Stimulated activated naive B cell treated with anti-CD40 and anti-IgM and Interleukin-4, amounts not matched to agents 10 μg/mL and 1 μg/mL and 100 μg/mL, for 72 hours (primary cell): ENCODE measurements around the gene TXNRD1.
A peak's percentile ranks its signal among the peaks of the same experiment; 100 is the strongest.

Experiments used
- ATAC-seq, 2 donors: fragments of 150-1000 bp; cut with Tn5 transposase; replicated peaks; 2 replicates each; pipeline ENCODE4 v1.10.0; 2021; ENCODE audit warnings: moderate library complexity in 1 of 2
- DNase-seq: peaks from one replicate; pipeline ENCODE4 v3.0.0; 2021
- H3K27ac Mint-ChIP-seq: one replicate; pipeline ENCODE4 v1.8.0; 2022; ENCODE audit warnings: mild to moderate bottlenecking, mixed read lengths
- H3K27me3 Mint-ChIP-seq, 2 donors: one replicate each; pipeline ENCODE4 v1.8.0; 2022; ENCODE audit warnings: mixed read lengths in 2 of 2
- H3K36me3 Mint-ChIP-seq, 2 donors: one replicate each; pipeline ENCODE4 v1.8.0; 2022; ENCODE audit warnings: mixed read lengths in 2 of 2, mild to moderate bottlenecking in 1 of 2
- H3K4me1 Mint-ChIP-seq, 2 donors: one replicate each; pipeline ENCODE4 v1.8.0; 2022; ENCODE audit warnings: mixed read lengths in 2 of 2, mild to moderate bottlenecking in 1 of 2
- H3K4me3 Mint-ChIP-seq, 2 donors: one replicate each; pipeline ENCODE4 v1.8.0; 2022; ENCODE audit warnings: mild to moderate bottlenecking in 2 of 2, mixed read lengths in 2 of 2, moderate library complexity in 1 of 2
- H3K9me3 Mint-ChIP-seq, 2 donors: one replicate each; pipeline ENCODE4 v1.8.0; 2022; ENCODE audit warnings: mixed read lengths in 2 of 2, mild to moderate bottlenecking in 1 of 2

Gene TXNRD1

GRCh38 chr12:104304261-104305009 lies 88.9 kb downstream of the TXNRD1 start:
- no peak for ATAC-seq
- Mint-ChIP-seq H3K36me3 (peaks cover 37 to 74% of the 10 kb centered on the region in 2 donors), H3K27ac (peak overlapping the region; percentile 97), H3K4me3 (peak overlapping the region; percentile 94 to 96), H3K9me3 (no peaks in the 10 kb centered on the region), H3K4me1 (peaks cover 37 to 74% of the 10 kb centered on the region in 2 donors), H3K27me3 (no peaks in the 10 kb centered on the region)
- no peak for DNase-seq

GRCh38 chr12:104305349-104305748 lies 89.8 kb downstream of the TXNRD1 start:
- Mint-ChIP-seq H3K9me3 (no peaks in the 10 kb centered on the region), H3K27ac (no peak overlapping the region), H3K36me3 (peaks cover 34 to 72% of the 10 kb centered on the region in 2 donors), H3K4me3 (no peak overlapping the region), H3K27me3 (no peaks in the 10 kb centered on the region), H3K4me1 (peaks cover 35 to 64% of the 10 kb centered on the region in 2 donors)
- no peak for ATAC-seq
- DNase-seq = no peak

GRCh38 chr12:104306376-104306775 lies 90.8 kb downstream of the TXNRD1 start:
- Mint-ChIP-seq H3K4me1 (peaks cover 31 to 56% of the 10 kb centered on the region in 2 donors), H3K4me3 (no peak overlapping the region), H3K27ac (no peak overlapping the region), H3K27me3 (no peaks in the 10 kb centered on the region), H3K36me3 (peaks cover 29 to 67% of the 10 kb centered on the region in 2 donors), H3K9me3 (no peaks in the 10 kb centered on the region)
- DNase-seq (no peak), ATAC-seq (no peak)

- Mint-ChIP-seq H3K27ac (no peak overlapping the region), H3K4me3 (no peak overlapping the region), H3K4me1 (peaks cover 29 to 56% of the 10 kb centered on the region in 2 donors), H3K27me3 (no peaks in the 10 kb centered on the region), H3K36me3 (peaks cover 30 to 63% of the 10 kb centered on the region in 2 donors), H3K9me3 (no peaks in the 10 kb centered on the region)
- DNase-seq (no peak), ATAC-seq (no peak)
These were observed 91.5 kb downstream of the TXNRD1 start for GRCh38 chr12:104306943-104307654.

GRCh38 chr12:104307655-104308000 lies 92.0 kb downstream of the TXNRD1 start:
- H3K36me3 Mint-ChIP-seq = peaks cover 31 to 62% of the 10 kb centered on the region in 2 donors
- no peak overlapping the region for H3K27ac Mint-ChIP-seq
- peaks cover 29 to 55% of the 10 kb centered on the region in 2 donors for H3K4me1 Mint-ChIP-seq

GRCh38 chr12:104309446-104309993 lies 93.9 kb downstream of the TXNRD1 start:
- H3K4me3 Mint-ChIP-seq = no peak overlapping the region
- DNase-seq (no peak), ATAC-seq (no peak)
- H3K36me3 Mint-ChIP-seq = peaks cover 27 to 52% of the 10 kb centered on the region in 2 donors
- H3K4me1 Mint-ChIP-seq = peaks cover 19 to 36% of the 10 kb centered on the region in 2 donors
- H3K9me3 Mint-ChIP-seq = no peaks in the 10 kb centered on the region
- no peak overlapping the region for H3K27ac Mint-ChIP-seq
- H3K27me3 Mint-ChIP-seq = no peaks in the 10 kb centered on the region

More at GRCh38 chr12:104307655-104308000, 92.0 kb downstream of the TXNRD1 start:
- H3K27me3 Mint-ChIP-seq = no peaks in the 10 kb centered on the region
- no peak overlapping the region for H3K4me3 Mint-ChIP-seq
- ATAC-seq = no peak
- no peak for DNase-seq
- no peaks in the 10 kb centered on the region for H3K9me3 Mint-ChIP-seq

- H3K36me3 Mint-ChIP-seq = peaks cover 36 to 52% of the 10 kb centered on the region in 2 donors
- no peak for ATAC-seq
- H3K9me3 Mint-ChIP-seq = no peaks in the 10 kb centered on the region
- no peak overlapping the region for H3K27ac Mint-ChIP-seq
- no peaks in the 10 kb centered on the region for H3K27me3 Mint-ChIP-seq
- peaks cover 14 to 21% of the 10 kb centered on the region in 2 donors for H3K4me1 Mint-ChIP-seq
- no peak overlapping the region for H3K4me3 Mint-ChIP-seq
- no peak for DNase-seq
These were observed 95.4 kb downstream of the TXNRD1 start for GRCh38 chr12:104310751-104311633.

- Mint-ChIP-seq H3K27ac (no peak overlapping the region), H3K4me3 (no peak overlapping the region), H3K36me3 (peaks cover 36 to 42% of the 10 kb centered on the region in 2 donors)
These were observed 96.6 kb downstream of the TXNRD1 start for GRCh38 chr12:104312202-104312601.

GRCh38 chr12:104312654-104313053 lies 97.1 kb downstream of the TXNRD1 start:
- no peak overlapping the region for H3K27ac Mint-ChIP-seq
- DNase-seq = no peak
- H3K36me3 Mint-ChIP-seq = peaks cover 31 to 38% of the 10 kb centered on the region in 2 donors
- no peak for ATAC-seq
- H3K27me3 Mint-ChIP-seq = no peaks in the 10 kb centered on the region
- H3K4me1 Mint-ChIP-seq = peaks cover 5% of the 10 kb centered on the region in 2 donors
- no peaks in the 10 kb centered on the region for H3K9me3 Mint-ChIP-seq
- H3K4me3 Mint-ChIP-seq = no peak overlapping the region

More at GRCh38 chr12:104312202-104312601, 96.6 kb downstream of the TXNRD1 start:
- ATAC-seq (no peak), DNase-seq (no peak)
- no peaks in the 10 kb centered on the region for H3K9me3 Mint-ChIP-seq
- no peaks in the 10 kb centered on the region for H3K27me3 Mint-ChIP-seq
- H3K4me1 Mint-ChIP-seq = peaks cover 9 to 10% of the 10 kb centered on the region in 2 donors

GRCh38 chr12:104313568-104314241 lies 98.1 kb downstream of the TXNRD1 start:
- Mint-ChIP-seq H3K36me3 (peaks cover 33 to 39% of the 10 kb centered on the region in 2 donors), H3K4me1 (peaks cover 0 to 3% of the 10 kb centered on the region in 2 donors), H3K9me3 (no peaks in the 10 kb centered on the region), H3K4me3 (no peak overlapping the region), H3K27ac (peak overlapping the region; percentile 86), H3K27me3 (no peaks in the 10 kb centered on the region)
- ATAC-seq (no peak), DNase-seq (no peak)

GRCh38 chr12:104314242-104314614 lies 98.6 kb downstream of the TXNRD1 start:
- no peak overlapping the region for H3K27ac Mint-ChIP-seq
- DNase-seq (no peak), ATAC-seq (no peak)
- no peak overlapping the region for H3K4me3 Mint-ChIP-seq
- peaks cover 0 to 3% of the 10 kb centered on the region in 2 donors for H3K4me1 Mint-ChIP-seq
- peaks cover 31 to 37% of the 10 kb centered on the region in 2 donors for H3K36me3 Mint-ChIP-seq
- no peaks in the 10 kb centered on the region for H3K9me3 Mint-ChIP-seq
- no peaks in the 10 kb centered on the region for H3K27me3 Mint-ChIP-seq

GRCh38 chr12:104315326-104316224 lies 100.0 kb downstream of the TXNRD1 start:
- Mint-ChIP-seq H3K27ac (no peak overlapping the region), H3K4me1 (peaks cover 0 to 1% of the 10 kb centered on the region in 2 donors), H3K27me3 (no peaks in the 10 kb centered on the region), H3K4me3 (no peak overlapping the region), H3K36me3 (peaks cover 33 to 40% of the 10 kb centered on the region in 2 donors), H3K9me3 (no peaks in the 10 kb centered on the region)
- ATAC-seq (no peak), DNase-seq (no peak)

- no peak overlapping the region for H3K4me3 Mint-ChIP-seq
- H3K27me3 Mint-ChIP-seq = no peaks in the 10 kb centered on the region
- DNase-seq (no peak), ATAC-seq (no peak)
- H3K9me3 Mint-ChIP-seq = no peaks in the 10 kb centered on the region
- no peak overlapping the region for H3K27ac Mint-ChIP-seq
- peaks cover 39 to 48% of the 10 kb centered on the region in 2 donors for H3K36me3 Mint-ChIP-seq
- peaks cover 0 to 1% of the 10 kb centered on the region in 2 donors for H3K4me1 Mint-ChIP-seq
These were observed 101.4 kb downstream of the TXNRD1 start for GRCh38 chr12:104316936-104317335.
